Colonic mucosa (tissue), 4 donors: ENCODE data around the gene ADGRV1. TPM values are rescaled to one million over a fixed set of nuclear protein-coding genes. Genes with fewer than 3 reads are reported as not detected.

Experiments used
- DNase-seq: peaks from one replicate; pipeline ENCODE4 v3.0.0-alpha.2; 2020
- H3K27ac ChIP-seq: fragments of 200-600 bp; one replicate; pipeline ENCODE4 v1.8.0; 2021
- H3K27me3 ChIP-seq: fragments of 200-600 bp; one replicate; pipeline ENCODE4 v1.8.0; 2021
- H3K36me3 ChIP-seq: fragments of 200-600 bp; one replicate; pipeline ENCODE4 v1.8.0; 2021
- H3K4me1 ChIP-seq: fragments of 200-600 bp; one replicate; pipeline ENCODE4 v1.8.0; 2021; ENCODE audit warnings: mild to moderate bottlenecking
- H3K4me3 ChIP-seq: fragments of 200-600 bp; one replicate; pipeline ENCODE4 v1.8.0; 2021
- H3K9ac ChIP-seq, 2 donors: one replicate each; pipeline ENCODE4 v1.7.0; 2013; ENCODE audit warnings: control low read depth in 2 of 2, low read depth in 2 of 2, low read length in 2 of 2
- H3K9me3 ChIP-seq: fragments of 200-600 bp; one replicate; pipeline ENCODE4 v1.8.0; 2021
- CTCF ChIP-seq: fragments of 200-600 bp; IDR thresholded peaks from one replicate; pipeline ENCODE4 v1.8.0; 2022; ENCODE audit warnings: antibody characterized with exemption, mild to moderate bottlenecking
- intact Hi-C: fragments of 100-400 bp; cut with DNase I; formaldehyde crosslinking; loops from one replicate; pipeline ENCODE4 v1.14.1; 2022
- total RNA-seq, 2 donors: library from RNA; stranded (reverse); fragmentation: NEBNext Ultra II Directional in 1 of 2; extraction: Animal tissue kit (Norgen Biotek cat#: 25700) in 1 of 2; gene quantifications; one replicate each; pipeline ENCODE4 v1.2.1, GENCODE V29; 2021
- donor health status: healthy.
- donor health status: DM: no; HTN: no; CAD: no.
- donor health status: DM: no; HTN: no; CAD: no.

The ADGRV1 gene
- total RNA-seq, 2 donors from 2014 or later = 5.1 to 12.9 TPM

DNA sequence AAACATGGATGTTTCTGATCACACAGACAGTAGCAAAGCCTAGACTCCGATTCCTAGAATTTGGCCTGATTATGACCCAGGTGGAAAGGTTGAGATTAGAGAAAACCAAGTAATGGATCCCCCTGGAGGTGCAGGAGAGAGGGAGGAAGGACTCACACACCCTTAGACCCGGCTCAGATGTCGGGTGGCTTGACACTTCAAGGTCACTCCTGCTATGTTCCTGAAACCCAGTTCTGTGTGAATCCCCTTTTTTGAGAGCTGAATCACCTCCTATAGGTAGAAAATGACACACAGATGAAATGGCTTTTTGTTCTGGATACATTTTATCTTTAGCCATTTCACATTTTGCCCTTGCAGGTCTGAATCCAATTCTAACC is 631.7 kb downstream of the ADGRV1 start:
- no peak for DNase-seq
- Histone ChIP-seq H3K9me3 (no peaks in the 10 kb centered on the region), H3K9ac (no peak overlapping the region), H3K27ac (peak overlapping the region; percentile 44), H3K27me3 (no peaks in the 10 kb centered on the region), H3K36me3 (no peaks in the 10 kb centered on the region), H3K4me1 (no peaks in the 10 kb centered on the region), H3K4me3 (no peak overlapping the region)
- TF ChIP-seq CTCF = no peak
- intact Hi-C loops = no loop called here

DNA sequence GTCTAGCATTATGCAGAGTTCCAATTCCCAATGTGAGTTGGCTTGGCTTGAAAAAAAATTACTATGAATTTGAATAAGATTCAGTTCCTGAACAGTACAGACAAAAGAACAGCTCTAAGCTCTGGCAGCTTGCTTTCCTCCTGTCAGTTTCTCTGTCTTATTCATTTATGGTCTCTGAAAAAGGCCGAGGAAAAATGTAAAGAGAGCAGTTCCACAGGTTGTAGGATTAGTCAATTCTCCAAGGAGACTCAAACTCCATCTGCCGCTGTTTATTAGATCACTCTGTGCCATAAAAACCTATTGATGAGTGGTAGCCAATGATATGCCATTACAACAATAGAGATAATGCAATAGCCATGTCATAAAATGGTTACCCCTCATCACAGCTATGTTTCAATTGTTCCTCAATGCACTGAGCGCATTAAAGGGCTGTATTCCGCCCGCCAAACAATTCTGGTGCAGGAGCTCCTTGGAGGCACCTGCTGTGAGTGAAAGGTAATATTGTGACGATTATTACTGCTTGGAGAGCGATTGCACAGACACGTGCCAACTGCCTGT is 636.3 kb downstream of the ADGRV1 start:
- Histone ChIP-seq H3K4me3 (no peak overlapping the region), H3K9me3 (no peaks in the 10 kb centered on the region), H3K4me1 (no peaks in the 10 kb centered on the region), H3K27ac (peak overlapping the region; percentile 19), H3K9ac (no peak overlapping the region), H3K36me3 (no peaks in the 10 kb centered on the region), H3K27me3 (no peaks in the 10 kb centered on the region)
- TF ChIP-seq CTCF = no peak
- intact Hi-C loops = no loop called here
- peak; percentile 37 for DNase-seq

DNA sequence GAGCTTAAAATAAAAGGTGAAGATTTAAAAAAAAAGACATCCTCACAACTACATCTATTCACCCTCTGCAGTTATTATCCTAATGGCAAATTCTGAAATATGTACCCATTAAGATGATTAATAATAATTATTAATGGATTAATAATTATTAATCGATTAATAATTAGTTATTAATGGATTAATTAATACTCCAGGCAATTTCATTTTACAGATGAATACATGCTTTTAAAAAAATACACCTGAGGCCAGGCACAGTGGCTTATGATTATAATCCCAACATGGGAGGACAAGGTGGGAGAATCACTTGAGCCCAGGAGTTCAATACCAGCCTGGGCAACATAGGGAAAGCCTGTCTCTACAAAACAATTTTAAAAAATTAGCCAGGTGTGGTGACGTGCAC is 642.1 kb downstream of the ADGRV1 start:
- no peaks in the 10 kb centered on the region for H3K9me3 ChIP-seq

GRCh38 chr5:91206103-91206502 is 647.5 kb downstream of the ADGRV1 start:
- no peak for DNase-seq
- intact Hi-C loops = no loop called here
- H3K9me3 ChIP-seq = no peaks in the 10 kb centered on the region
- TF ChIP-seq CTCF = no peak
- H3K27ac ChIP-seq = no peak overlapping the region
- H3K27me3 ChIP-seq = no peaks in the 10 kb centered on the region
- no peaks in the 10 kb centered on the region for H3K4me1 ChIP-seq
- H3K9ac ChIP-seq = no peak overlapping the region
- no peak overlapping the region for H3K4me3 ChIP-seq
- no peaks in the 10 kb centered on the region for H3K36me3 ChIP-seq

More for the DNA sequence above, 642.1 kb downstream of the ADGRV1 start:
- intact Hi-C loops = no loop called here
- Histone ChIP-seq H3K4me3 (no peak overlapping the region), H3K9ac (no peak overlapping the region), H3K36me3 (no peaks in the 10 kb centered on the region), H3K27me3 (no peaks in the 10 kb centered on the region), H3K27ac (no peak overlapping the region), H3K4me1 (no peaks in the 10 kb centered on the region)
- no peak for DNase-seq
- TF ChIP-seq CTCF = no peak

GRCh38 chr5:91206734-91207133 is 648.1 kb downstream of the ADGRV1 start:
- Histone ChIP-seq H3K36me3 (no peaks in the 10 kb centered on the region), H3K9me3 (no peaks in the 10 kb centered on the region), H3K4me1 (no peaks in the 10 kb centered on the region), H3K27me3 (no peaks in the 10 kb centered on the region), H3K27ac (no peak overlapping the region), H3K4me3 (no peak overlapping the region), H3K9ac (no peak overlapping the region)
- DNase-seq = no peak
- intact Hi-C loops = no loop called here
- TF ChIP-seq CTCF = no peak
